GM12878 (cell line): ENCODE results near the gene HOXC9. TPM values are rescaled to one million over a fixed set of nuclear protein-coding genes. Genes with fewer than 3 reads are reported as not detected.

Experiments
- ATAC-seq: fragments of 200-7000 bp; cut with Tn5 transposase; 3 replicates; pipeline ENCODE4 v1.9.1; 2020; ENCODE audit warnings: mild to moderate bottlenecking, moderate library complexity
- BruUV-seq: library from RNA; stranded (reverse); fragments of 400-500 nt; replicated peaks from 2 replicates; lab custom pipeline; 2021; lab: Mats Ljungman, UMichigan
- CTCF ChIA-PET: fragments of 300-600 bp; sonication (Branson Sonifier 250); formaldehyde crosslinking; extraction: SDS; loops from one replicate; lab custom pipeline; 2021; ENCODE audit warnings: inconsistent platforms; lab: Yijun Ruan, JAX
- POLR2A ChIA-PET: fragments of 350-600 bp; formaldehyde crosslinking; extraction: SDS; loops from one replicate; lab custom pipeline; 2021; ENCODE audit warnings: inconsistent platforms; lab: Charles Lee
- RAD21 ChIA-PET: fragments of 300-600 bp; sonication (Branson Sonifier 250); formaldehyde crosslinking; loops from one replicate; lab custom pipeline; 2023; ENCODE audit warnings: antibody characterized with exemption; ENCODE audit not compliant: unreplicated experiment; lab: Charles Lee
- SMC1A ChIA-PET: fragments of 300-600 bp; sonication (Branson Sonifier 250); formaldehyde crosslinking; loops from one replicate; lab custom pipeline; 2023; ENCODE audit not compliant: unreplicated experiment, uncharacterized antibody; lab: Charles Lee
- DNase-seq: peaks from one replicate; pipeline ENCODE4 v3.0.0-alpha.2; 2011; ENCODE audit warnings: low read depth, low spot score
- FAIRE-seq: peaks from 3 replicates; lab custom pipeline; 2011; peaks lifted over from hg19 to GRCh38; lab: Jason Lieb, UNC
- H2AFZ ChIP-seq: 2 replicates; pipeline ENCODE4 v1.6.0; 2011; ENCODE audit warnings: low read depth, low read length, control low read depth; ENCODE audit not compliant: control insufficient read depth
- H3K27ac ChIP-seq: 2 replicates; pipeline ENCODE4 v1.5.1; 2011; ENCODE audit warnings: control low read depth; ENCODE audit not compliant: control insufficient read depth, insufficient read depth
- H3K27me3 ChIP-seq, 2 experiments: replicated peaks in 1 of 2; 2 replicates each; pipeline versions ENCODE4 v1.6.0 to v1.6.1; 2011; ENCODE audit warnings: low read length in 1 of 2; ENCODE audit not compliant: control insufficient read depth in 2 of 2, insufficient read depth in 2 of 2
- H3K36me3 ChIP-seq, 2 experiments: 2 replicates each; pipeline ENCODE4 v1.5.1; 2011; ENCODE audit warnings: low read length in 1 of 2; ENCODE audit not compliant: control insufficient read depth in 2 of 2, insufficient read depth in 2 of 2
- H3K4me1 ChIP-seq: 2 replicates; pipeline ENCODE4 v1.6.1; 2011; ENCODE audit warnings: mild to moderate bottlenecking, low read length, moderate library complexity, mixed read lengths; ENCODE audit not compliant: control insufficient read depth, insufficient read depth
- H3K4me2 ChIP-seq: 2 replicates; pipeline ENCODE4 v1.6.0; 2011; ENCODE audit warnings: control low read depth; ENCODE audit not compliant: control insufficient read depth, insufficient read depth
- H3K4me3 ChIP-seq: fragments of 200-600 bp; sonication (generic); 2 replicates; pipeline ENCODE4 v1.5.1; 2016
- H3K79me2 ChIP-seq: 2 replicates; pipeline ENCODE4 v1.6.0; 2011; ENCODE audit warnings: low read length; ENCODE audit not compliant: control insufficient read depth, insufficient read depth
- H3K9ac ChIP-seq: 2 replicates; pipeline ENCODE4 v1.8.0; 2011; ENCODE audit warnings: low read length, control low read depth, mixed read lengths; ENCODE audit not compliant: control insufficient read depth, insufficient read depth
- H3K9me3 ChIP-seq: replicated peaks from 3 replicates; pipeline ENCODE4 v1.5.1; 2011; ENCODE audit warnings: mild to moderate bottlenecking, low read length; ENCODE audit not compliant: control insufficient read depth, insufficient read depth
- H4K20me1 ChIP-seq: 2 replicates; pipeline ENCODE4 v1.6.0; 2011; ENCODE audit not compliant: control insufficient read depth, insufficient read depth
- MTA2 ChIP-seq: fragments of 450-650 bp; IDR thresholded peaks from 2 replicates; pipeline ENCODE4 v1.6.1; 2016; ENCODE audit warnings: low read depth, mild to moderate bottlenecking, moderate library complexity
- MYB ChIP-seq: fragments of 150-350 bp; IDR thresholded peaks from 2 replicates; pipeline ENCODE4 v1.6.1; 2014; ENCODE audit warnings: mild to moderate bottlenecking, low read depth, low read length, borderline replicate concordance
- NBN ChIP-seq: fragments of 450-650 bp; IDR thresholded peaks from 2 replicates; pipeline ENCODE4 v1.6.1; 2016
- POLR2A ChIP-seq: IDR thresholded peaks from 2 replicates; pipeline ENCODE4 v1.6.1; 2011; ENCODE audit warnings: low read depth, mild to moderate bottlenecking, low read length
- SREBF1 ChIP-seq: IDR thresholded peaks from 2 replicates; pipeline ENCODE4 v1.6.1; 2012; ENCODE audit warnings: mild to moderate bottlenecking, low read length
- whole genome bisulfite sequencing: methylation state at CpG from one replicate; pipeline ENCODE4 v1.1.6; 2016; ENCODE audit warnings: low lambda C conversion rate; ENCODE audit not compliant: insufficient replicate concordance, insufficient coverage; ENCODE audit errors: missing lambda C conversion rate; 5-methylcytosine and 5-hydroxymethylcytosine counted together
- in situ Hi-C: fragments of 300-500 bp; cut with MboI; formaldehyde crosslinking; loops from 9 replicates; pipeline ENCODE4 v1.14.3; 2018; ENCODE audit warnings: mixed read lengths
- intact Hi-C: fragments of 100-400 bp; cut with micrococcal nuclease; formaldehyde crosslinking; loops from one replicate; pipeline ENCODE4 v1.14.2; 2022; ENCODE audit not compliant: unreplicated experiment
- polyA plus RNA-seq, 11 experiments: library from polyadenylated mRNA; depleted of rRNA in 4 of 11; unstranded in 6 of 11; stranded (reverse) in 5 of 11; fragments of >200 nt; fragmentation: Nextera tagmentation in 4 of 11; fragmentation: Illumina TruSeq in 1 of 11; extraction: Ambion mirVana in 4 of 11; extraction: Trizol in 1 of 11; gene quantifications; 1 replicate in 1 of 11; 2 replicates in 10 of 11; pipeline versions ENCODE4 v1.2.1 to v1.2.3, GENCODE V29; 2011 to 2016; ENCODE audit warnings: inconsistent platforms in 2 of 11, missing spikeins in 2 of 11, low read depth in 1 of 11
- total RNA-seq, 4 experiments: library from RNA; depleted of rRNA in 3 of 4; stranded (reverse); fragments of >200 nt in 3 of 4; fragmentation: Illumina TruSeq in 1 of 4; extraction: Trizol in 1 of 4; gene quantifications; 2 replicates each; pipeline versions ENCODE4 v1.2.1 to v1.2.3, GENCODE V29; 2013 to 2021
- TF ChIP-seq, protein P1 (sequence below): fragments of 450-650 bp; IDR thresholded peaks from 2 replicates; pipeline ENCODE4 v1.6.1; 2017; ENCODE audit warnings: low read depth, mild to moderate bottlenecking, moderate library complexity
- TF ChIP-seq, protein P2 (sequence below): IDR thresholded peaks from 2 replicates; pipeline ENCODE4 v1.6.1; 2012; ENCODE audit warnings: low read depth, low read length, improper control_type of control experiment
- TF ChIP-seq, protein P3 (sequence below): fragments of 450-650 bp; IDR thresholded peaks from 2 replicates; pipeline ENCODE4 v1.6.1; 2016; ENCODE audit warnings: mild to moderate bottlenecking
- TF ChIP-seq, protein P4 (sequence below): fragments of 450-650 bp; formaldehyde crosslinking; IDR thresholded peaks from 2 replicates; pipeline ENCODE4 v1.4.0; 2020; ENCODE audit warnings: mild to moderate bottlenecking, moderate library complexity
- TF ChIP-seq, protein P5 (sequence below): IDR thresholded peaks from 2 replicates; pipeline ENCODE4 v1.6.1; 2012; ENCODE audit warnings: mild to moderate bottlenecking, low read depth, low read length

HOXC9 gene
- total and polyA plus RNA-seq, 10 of the 15 experiments (the other 5 are each of a cell fraction or from before 2014, with no cell fraction given) = not detected

DNA sequence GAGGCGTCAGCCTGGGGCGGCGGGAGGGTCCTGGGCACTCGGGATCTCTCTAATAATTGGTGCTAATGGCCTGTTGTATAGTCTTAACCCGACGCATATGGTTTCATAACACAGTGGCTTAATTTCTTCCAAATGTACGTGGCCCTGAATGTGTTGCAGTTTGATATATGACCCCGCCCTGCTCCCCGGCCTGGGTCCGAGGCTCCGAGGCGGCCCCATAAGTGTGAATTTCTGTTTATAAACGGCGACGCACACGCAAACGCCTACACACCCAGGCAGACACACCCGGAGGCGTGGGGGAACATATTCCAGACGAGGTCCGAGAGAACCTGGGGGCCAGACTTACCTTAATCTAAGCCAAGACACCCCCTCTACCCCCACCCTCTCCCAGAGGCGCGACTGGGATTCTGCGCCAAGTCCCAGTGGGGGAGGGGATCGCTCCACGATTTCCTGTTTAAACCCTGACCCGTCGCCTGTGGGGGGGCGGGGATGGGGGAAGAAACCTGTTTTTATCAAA lies 18.6 kb downstream of the HOXC9 start (continued):
- TF ChIP-seq, protein P1, sequence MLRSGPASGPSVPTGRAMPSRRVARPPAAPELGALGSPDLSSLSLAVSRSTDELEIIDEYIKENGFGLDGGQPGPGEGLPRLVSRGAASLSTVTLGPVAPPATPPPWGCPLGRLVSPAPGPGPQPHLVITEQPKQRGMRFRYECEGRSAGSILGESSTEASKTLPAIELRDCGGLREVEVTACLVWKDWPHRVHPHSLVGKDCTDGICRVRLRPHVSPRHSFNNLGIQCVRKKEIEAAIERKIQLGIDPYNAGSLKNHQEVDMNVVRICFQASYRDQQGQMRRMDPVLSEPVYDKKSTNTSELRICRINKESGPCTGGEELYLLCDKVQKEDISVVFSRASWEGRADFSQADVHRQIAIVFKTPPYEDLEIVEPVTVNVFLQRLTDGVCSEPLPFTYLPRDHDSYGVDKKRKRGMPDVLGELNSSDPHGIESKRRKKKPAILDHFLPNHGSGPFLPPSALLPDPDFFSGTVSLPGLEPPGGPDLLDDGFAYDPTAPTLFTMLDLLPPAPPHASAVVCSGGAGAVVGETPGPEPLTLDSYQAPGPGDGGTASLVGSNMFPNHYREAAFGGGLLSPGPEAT = no peak
- no peak for TF ChIP-seq MTA2
- no peak for TF ChIP-seq SREBF1
- no peak for TF ChIP-seq POLR2A
- TF ChIP-seq, protein P2, sequence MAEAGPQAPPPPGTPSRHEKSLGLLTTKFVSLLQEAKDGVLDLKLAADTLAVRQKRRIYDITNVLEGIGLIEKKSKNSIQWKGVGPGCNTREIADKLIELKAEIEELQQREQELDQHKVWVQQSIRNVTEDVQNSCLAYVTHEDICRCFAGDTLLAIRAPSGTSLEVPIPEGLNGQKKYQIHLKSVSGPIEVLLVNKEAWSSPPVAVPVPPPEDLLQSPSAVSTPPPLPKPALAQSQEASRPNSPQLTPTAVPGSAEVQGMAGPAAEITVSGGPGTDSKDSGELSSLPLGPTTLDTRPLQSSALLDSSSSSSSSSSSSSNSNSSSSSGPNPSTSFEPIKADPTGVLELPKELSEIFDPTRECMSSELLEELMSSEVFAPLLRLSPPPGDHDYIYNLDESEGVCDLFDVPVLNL = no peak
- TF ChIP-seq, protein P3, sequence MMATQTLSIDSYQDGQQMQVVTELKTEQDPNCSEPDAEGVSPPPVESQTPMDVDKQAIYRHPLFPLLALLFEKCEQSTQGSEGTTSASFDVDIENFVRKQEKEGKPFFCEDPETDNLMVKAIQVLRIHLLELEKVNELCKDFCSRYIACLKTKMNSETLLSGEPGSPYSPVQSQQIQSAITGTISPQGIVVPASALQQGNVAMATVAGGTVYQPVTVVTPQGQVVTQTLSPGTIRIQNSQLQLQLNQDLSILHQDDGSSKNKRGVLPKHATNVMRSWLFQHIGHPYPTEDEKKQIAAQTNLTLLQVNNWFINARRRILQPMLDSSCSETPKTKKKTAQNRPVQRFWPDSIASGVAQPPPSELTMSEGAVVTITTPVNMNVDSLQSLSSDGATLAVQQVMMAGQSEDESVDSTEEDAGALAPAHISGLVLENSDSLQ = no peak
- TF ChIP-seq MYB = no peak

DNA sequence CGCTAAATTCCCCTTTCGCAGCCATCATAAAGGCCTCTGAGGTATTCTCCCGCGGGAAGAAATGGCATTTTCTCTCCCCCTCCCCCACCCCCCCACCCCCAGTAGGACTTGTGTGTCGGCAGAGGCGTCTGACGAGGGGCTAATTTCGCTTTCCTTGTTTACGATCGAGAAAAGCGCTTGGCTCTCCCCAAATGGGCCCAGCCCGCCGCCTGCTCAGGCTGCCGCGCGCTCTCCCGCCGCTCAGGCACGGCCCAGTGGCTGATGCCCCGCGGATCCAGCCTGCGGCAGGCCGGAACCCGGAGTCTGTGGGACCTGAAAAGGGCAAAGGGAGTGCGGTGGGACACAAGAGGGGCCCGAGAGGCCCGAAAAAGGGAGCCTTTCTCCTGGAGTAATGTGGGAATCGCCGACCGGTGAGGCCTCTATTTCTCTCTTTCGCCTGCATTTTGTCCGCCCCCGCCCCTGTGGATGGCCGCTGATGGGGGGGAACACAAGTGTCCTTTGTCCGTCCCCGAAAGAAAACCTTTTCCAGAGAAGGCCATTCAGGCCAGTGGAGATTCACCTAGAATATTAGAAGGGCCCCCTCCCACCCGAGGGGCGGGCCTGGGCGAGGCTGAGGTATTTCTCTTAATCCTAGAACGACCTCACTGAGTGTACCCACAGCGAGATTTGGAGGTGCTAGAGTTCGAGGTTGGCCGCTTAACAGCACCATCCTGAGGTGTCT lies 19.3 kb downstream of the HOXC9 start:
- ChIA-PET POLR2A (no interaction called here), CTCF (no interaction called here), RAD21 (no interaction called here), SMC1A (no interaction called here)
- intact Hi-C loops (no loop called here), in situ Hi-C loops (no loop called here)
- no peak for FAIRE-seq
- no peak for ATAC-seq
- Histone ChIP-seq H3K9me3 (no peaks in the 10 kb centered on the region), H3K36me3 (no peaks in the 10 kb centered on the region), H3K27ac (peak overlapping the region; percentile 80; the same call in 1 of the 2 replicates), H4K20me1 (no peaks in the 10 kb centered on the region; the same call in 1 of the 2 replicates), H3K4me2 (peak overlapping the region; percentile 95; the same call in 1 of the 2 replicates), H3K4me3 (no peak overlapping the region; the same call in 1 of the 2 replicates), H3K9ac (peak overlapping the region; percentile 93), H2AFZ (no peak overlapping the region; the same call in 1 of the 2 replicates), H3K27me3 (peaks cover 6 to 19% of the 10 kb centered on the region in 2 experiments), H3K79me2 (no peaks in the 10 kb centered on the region), H3K4me1 (peaks cover 21% of the 10 kb centered on the region)
- 82% methylated on average over 36 of the region's 43 CpGs for WGBS
- no TSS peak for BruUV-seq
- no peak for DNase-seq
- TF ChIP-seq, protein P4, sequence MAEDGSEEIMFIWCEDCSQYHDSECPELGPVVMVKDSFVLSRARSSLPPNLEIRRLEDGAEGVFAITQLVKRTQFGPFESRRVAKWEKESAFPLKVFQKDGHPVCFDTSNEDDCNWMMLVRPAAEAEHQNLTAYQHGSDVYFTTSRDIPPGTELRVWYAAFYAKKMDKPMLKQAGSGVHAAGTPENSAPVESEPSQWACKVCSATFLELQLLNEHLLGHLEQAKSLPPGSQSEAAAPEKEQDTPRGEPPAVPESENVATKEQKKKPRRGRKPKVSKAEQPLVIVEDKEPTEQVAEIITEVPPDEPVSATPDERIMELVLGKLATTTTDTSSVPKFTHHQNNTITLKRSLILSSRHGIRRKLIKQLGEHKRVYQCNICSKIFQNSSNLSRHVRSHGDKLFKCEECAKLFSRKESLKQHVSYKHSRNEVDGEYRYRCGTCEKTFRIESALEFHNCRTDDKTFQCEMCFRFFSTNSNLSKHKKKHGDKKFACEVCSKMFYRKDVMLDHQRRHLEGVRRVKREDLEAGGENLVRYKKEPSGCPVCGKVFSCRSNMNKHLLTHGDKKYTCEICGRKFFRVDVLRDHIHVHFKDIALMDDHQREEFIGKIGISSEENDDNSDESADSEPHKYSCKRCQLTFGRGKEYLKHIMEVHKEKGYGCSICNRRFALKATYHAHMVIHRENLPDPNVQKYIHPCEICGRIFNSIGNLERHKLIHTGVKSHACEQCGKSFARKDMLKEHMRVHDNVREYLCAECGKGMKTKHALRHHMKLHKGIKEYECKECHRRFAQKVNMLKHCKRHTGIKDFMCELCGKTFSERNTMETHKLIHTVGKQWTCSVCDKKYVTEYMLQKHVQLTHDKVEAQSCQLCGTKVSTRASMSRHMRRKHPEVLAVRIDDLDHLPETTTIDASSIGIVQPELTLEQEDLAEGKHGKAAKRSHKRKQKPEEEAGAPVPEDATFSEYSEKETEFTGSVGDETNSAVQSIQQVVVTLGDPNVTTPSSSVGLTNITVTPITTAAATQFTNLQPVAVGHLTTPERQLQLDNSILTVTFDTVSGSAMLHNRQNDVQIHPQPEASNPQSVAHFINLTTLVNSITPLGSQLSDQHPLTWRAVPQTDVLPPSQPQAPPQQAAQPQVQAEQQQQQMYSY (CRISPR knock-in tag) = no peak
- TF ChIP-seq, protein P5, sequence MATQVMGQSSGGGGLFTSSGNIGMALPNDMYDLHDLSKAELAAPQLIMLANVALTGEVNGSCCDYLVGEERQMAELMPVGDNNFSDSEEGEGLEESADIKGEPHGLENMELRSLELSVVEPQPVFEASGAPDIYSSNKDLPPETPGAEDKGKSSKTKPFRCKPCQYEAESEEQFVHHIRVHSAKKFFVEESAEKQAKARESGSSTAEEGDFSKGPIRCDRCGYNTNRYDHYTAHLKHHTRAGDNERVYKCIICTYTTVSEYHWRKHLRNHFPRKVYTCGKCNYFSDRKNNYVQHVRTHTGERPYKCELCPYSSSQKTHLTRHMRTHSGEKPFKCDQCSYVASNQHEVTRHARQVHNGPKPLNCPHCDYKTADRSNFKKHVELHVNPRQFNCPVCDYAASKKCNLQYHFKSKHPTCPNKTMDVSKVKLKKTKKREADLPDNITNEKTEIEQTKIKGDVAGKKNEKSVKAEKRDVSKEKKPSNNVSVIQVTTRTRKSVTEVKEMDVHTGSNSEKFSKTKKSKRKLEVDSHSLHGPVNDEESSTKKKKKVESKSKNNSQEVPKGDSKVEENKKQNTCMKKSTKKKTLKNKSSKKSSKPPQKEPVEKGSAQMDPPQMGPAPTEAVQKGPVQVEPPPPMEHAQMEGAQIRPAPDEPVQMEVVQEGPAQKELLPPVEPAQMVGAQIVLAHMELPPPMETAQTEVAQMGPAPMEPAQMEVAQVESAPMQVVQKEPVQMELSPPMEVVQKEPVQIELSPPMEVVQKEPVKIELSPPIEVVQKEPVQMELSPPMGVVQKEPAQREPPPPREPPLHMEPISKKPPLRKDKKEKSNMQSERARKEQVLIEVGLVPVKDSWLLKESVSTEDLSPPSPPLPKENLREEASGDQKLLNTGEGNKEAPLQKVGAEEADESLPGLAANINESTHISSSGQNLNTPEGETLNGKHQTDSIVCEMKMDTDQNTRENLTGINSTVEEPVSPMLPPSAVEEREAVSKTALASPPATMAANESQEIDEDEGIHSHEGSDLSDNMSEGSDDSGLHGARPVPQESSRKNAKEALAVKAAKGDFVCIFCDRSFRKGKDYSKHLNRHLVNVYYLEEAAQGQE = no peak
- no peak for TF ChIP-seq NBN
